ENCODE results near the gene LIN37. TPM values are rescaled to one million over a fixed set of nuclear protein-coding genes. Genes with fewer than 3 reads are reported as not detected.

The LIN37 gene
- total RNA-seq, 1 experiment from 2014 or later, result 10.1 TPM

DNA sequence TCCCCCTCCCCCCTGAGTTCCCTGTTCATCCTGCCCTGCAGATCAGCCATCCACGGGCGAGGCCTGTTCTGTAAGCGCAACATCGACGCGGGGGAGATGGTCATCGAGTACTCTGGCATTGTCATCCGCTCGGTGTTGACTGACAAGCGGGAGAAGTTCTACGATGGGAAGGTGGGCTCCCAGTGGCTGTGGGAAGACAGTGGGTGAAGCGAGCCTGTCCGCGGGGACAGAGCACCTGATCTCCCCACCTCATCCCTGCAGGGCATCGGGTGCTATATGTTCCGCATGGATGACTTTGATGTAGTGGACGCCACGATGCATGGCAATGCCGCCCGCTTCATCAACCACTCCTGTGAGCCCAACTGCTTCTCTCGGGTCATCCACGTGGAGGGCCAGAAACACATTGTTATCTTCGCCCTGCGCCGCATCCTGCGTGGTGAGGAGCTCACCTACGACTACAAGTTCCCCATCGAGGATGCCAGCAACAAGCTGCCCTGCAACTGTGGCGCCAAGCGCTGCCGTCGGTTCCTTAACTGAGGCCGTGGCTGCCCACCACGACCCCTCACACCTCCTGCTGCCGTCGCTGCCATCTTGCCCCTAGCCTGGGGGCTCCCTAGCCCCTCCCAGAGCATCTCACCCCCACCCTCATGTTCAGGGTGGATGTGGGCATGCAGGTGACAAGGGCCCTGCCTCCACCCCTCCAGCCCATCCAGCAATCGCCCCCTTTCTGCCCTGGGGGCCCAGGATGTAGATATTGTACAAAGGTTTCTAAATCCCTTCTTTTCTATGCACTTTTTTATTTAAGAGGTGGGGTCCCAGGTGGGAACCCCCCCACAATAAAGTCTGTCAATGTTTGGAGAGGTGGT, 10.1 kb upstream of the LIN37 start:
- Histone ChIP-seq H3K79me2 (ENCODE audit: insufficient read depth, low read length) (no peaks in the 10 kb centered on the region), H2AFZ (ENCODE audit: low read depth, low read length, poor library complexity, severe bottlenecking) (no peak overlapping the region), H3K4me1 (ENCODE audit: control insufficient read depth in 1 of 2, insufficient read depth in 2 of 2, low read length in 2 of 2) (peaks cover 15 to 16% of the 10 kb centered on the region in 2 experiments; a peak in 3 of 4 replicates), H3K4me3 (replicated peaks in 1 of 2; ENCODE audit: low read depth in 1 of 2, low read length in 2 of 2) (no peak overlapping the region), H3K4me2 (ENCODE audit: low read length) (no peak overlapping the region), H4K20me1 (ENCODE audit: insufficient read depth) (no peaks in the 10 kb centered on the region), H3K36me3 (ENCODE audit: control insufficient read depth in 1 of 2, insufficient read depth in 2 of 2, low read length in 2 of 2) (peaks cover 19 to 30% of the 10 kb centered on the region in 2 experiments; a peak in 3 of 4 replicates), H3K27ac (ENCODE audit: low read depth, low read length) (no peak overlapping the region), H3K9ac (ENCODE audit: low read length) (no peak overlapping the region), H3K27me3 (ENCODE audit: insufficient read depth, low read length) (no peaks in the 10 kb centered on the region), H3K9me3 (ENCODE audit: control insufficient read depth in 1 of 2, insufficient read depth in 1 of 2, low read depth in 1 of 2, low read length in 2 of 2) (no peaks in the 10 kb centered on the region), H3K9me2 (ENCODE audit: insufficient read depth) (no peaks in the 10 kb centered on the region)
- intact Hi-C loops (cut with micrococcal nuclease), result no loop called here
- TF ChIP-seq EZH2phosphoT487 (IDR thresholded peaks at IDR 0.05; ENCODE audit: borderline replicate concordance), result no peak
- ChIA-PET CTCF (no interaction called here), RAD21 (ENCODE audit: low non-redundant PET in 1 of 2, low total read pairs in 2 of 2, uncharacterized antibody in 2 of 2, unreplicated experiment in 2 of 2) (no interaction called here), POLR2A (interaction anchor here (1.9 kb wide), 1 partner anchor 10 kb away, joined by 5 read pairs; the partner anchor contains the start of gene LIN37)
- no peak for ATAC-seq
- DNase-seq (ENCODE audit: low read depth, low spot score), result no peak
- TSS peak; percentile 60 for BruUV-seq (replicated peaks)

DNA sequence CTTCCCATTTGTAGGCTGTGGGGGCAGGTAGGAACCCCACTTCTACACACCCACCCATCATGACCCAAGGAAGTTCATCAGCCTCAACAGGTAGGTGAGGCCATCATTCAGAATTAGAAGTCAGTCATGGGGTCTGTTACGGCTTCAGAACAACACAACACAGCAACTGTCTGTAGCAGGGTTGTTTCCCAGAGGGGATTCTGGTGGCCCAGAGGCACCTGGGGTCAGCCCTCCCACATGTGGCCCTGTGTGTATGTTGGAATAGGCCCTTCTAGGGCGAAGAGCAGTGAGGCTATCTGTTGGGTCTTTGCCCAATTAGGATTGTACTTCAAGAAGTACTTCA, 9.5 kb upstream of the LIN37 start:
- intact Hi-C loops (cut with micrococcal nuclease), result no loop called here
- Histone ChIP-seq H3K4me3 (replicated peaks in 1 of 2; ENCODE audit: low read depth in 1 of 2, low read length in 2 of 2) (no peak overlapping the region), H3K27ac (ENCODE audit: low read depth, low read length) (no peak overlapping the region), H3K9me3 (ENCODE audit: control insufficient read depth in 1 of 2, insufficient read depth in 1 of 2, low read depth in 1 of 2, low read length in 2 of 2) (no peaks in the 10 kb centered on the region), H3K4me2 (ENCODE audit: low read length) (no peak overlapping the region), H3K9me2 (ENCODE audit: insufficient read depth) (no peaks in the 10 kb centered on the region), H2AFZ (ENCODE audit: low read depth, low read length, poor library complexity, severe bottlenecking) (no peak overlapping the region), H3K4me1 (ENCODE audit: control insufficient read depth in 1 of 2, insufficient read depth in 2 of 2, low read length in 2 of 2) (peaks cover 15 to 17% of the 10 kb centered on the region in 2 experiments; a peak in 3 of 4 replicates), H3K36me3 (ENCODE audit: control insufficient read depth in 1 of 2, insufficient read depth in 2 of 2, low read length in 2 of 2) (peaks cover 19 to 30% of the 10 kb centered on the region in 2 experiments; a peak in 3 of 4 replicates), H3K27me3 (ENCODE audit: insufficient read depth, low read length) (no peaks in the 10 kb centered on the region), H4K20me1 (ENCODE audit: insufficient read depth) (no peaks in the 10 kb centered on the region), H3K9ac (ENCODE audit: low read length) (no peak overlapping the region), H3K79me2 (ENCODE audit: insufficient read depth, low read length) (no peaks in the 10 kb centered on the region)
- ChIA-PET RAD21 (ENCODE audit: low non-redundant PET in 1 of 2, low total read pairs in 2 of 2, uncharacterized antibody in 2 of 2, unreplicated experiment in 2 of 2) (no interaction called here), CTCF (no interaction called here), POLR2A (interaction anchor here (1.9 to 2.2 kb wide), 2 partner anchors 9 kb away, joined by 5 to 7 read pairs; partner anchors contain the start of gene LIN37)
- no peak for DNase-seq (ENCODE audit: low read depth, low spot score)
- TF ChIP-seq YY1 (IDR thresholded peaks at IDR 0.05; ENCODE audit: extremely low read depth, insufficient replicate concordance, low read depth, low read length), result no peak
- no peak for TF ChIP-seq FOSL1 (IDR thresholded peaks at IDR 0.05; ENCODE audit: low read depth)
- TF ChIP-seq SP1 (IDR thresholded peaks at IDR 0.05; ENCODE audit: low read depth), result no peak
- no peak for TF ChIP-seq RAD21 (IDR thresholded peaks at IDR 0.05; ENCODE audit: low read depth)
- no peak for TF ChIP-seq POLR2A (IDR thresholded peaks at IDR 0.05; ENCODE audit: borderline replicate concordance, extremely low read depth, insufficient read depth, insufficient read length)
- TF ChIP-seq JUND (IDR thresholded peaks at IDR 0.05), result no peak
- BruUV-seq (replicated peaks), result no TSS peak
- no peak for ATAC-seq

Measured in HCT116 (cell line).